HepG2 (cell line): Measurements from ENCODE around the gene PPP2R5D. TPM values are rescaled to one million over a fixed set of nuclear protein-coding genes. Genes with fewer than 3 reads are reported as not detected.
A peak's percentile ranks its signal among the peaks of the same experiment; 100 is the strongest.

ENCODE experiments used
- BCL6 ChIP-seq: IDR thresholded peaks from 2 replicates; pipeline ENCODE4 v1.6.1; 2016; ENCODE audit warnings: missing genetic modification reagents, missing compliant biosample characterization
- BRCA1 ChIP-seq: sonication (generic); formaldehyde crosslinking; IDR thresholded peaks from 2 replicates; pipeline ENCODE4 v1.4.0; 2020; ENCODE audit warnings: missing genetic modification reagents
- CENPT ChIP-seq: sonication (generic); formaldehyde crosslinking; IDR thresholded peaks from 2 replicates; pipeline ENCODE4 v1.8.0; 2022; ENCODE audit warnings: low read depth, mild to moderate bottlenecking, moderate library complexity, missing genetic modification reagents
- CHCHD3 ChIP-seq: sonication (generic); formaldehyde crosslinking; IDR thresholded peaks from 2 replicates; pipeline ENCODE4 v1.8.0; 2022; ENCODE audit warnings: mild to moderate bottlenecking, missing genetic modification reagents, moderate library complexity
- FUBP1 ChIP-seq: sonication (generic); formaldehyde crosslinking; IDR thresholded peaks from 2 replicates; pipeline ENCODE4 v1.5.1; 2020; ENCODE audit warnings: missing genetic modification reagents, mild to moderate bottlenecking, borderline replicate concordance
- IKZF1 ChIP-seq: fragments of 450-650 bp; IDR thresholded peaks from 2 replicates; pipeline ENCODE4 v1.7.1; 2016
- IRF9 ChIP-seq: sonication (generic); formaldehyde crosslinking; IDR thresholded peaks from 2 replicates; pipeline ENCODE4 v1.8.0; 2022; ENCODE audit warnings: missing genetic modification reagents, mild to moderate bottlenecking, borderline replicate concordance
- MAFK ChIP-seq, 2 experiments: IDR thresholded peaks in 1 of 2; conservative IDR thresholded peaks in 1 of 2; 2 replicates each; pipeline ENCODE4 v1.6.1; 2011; ENCODE audit warnings: improper control_type of control experiment in 2 of 2, low read length in 2 of 2
- MAX ChIP-seq: IDR thresholded peaks from 2 replicates; pipeline ENCODE4 v1.6.1; 2012; ENCODE audit warnings: inconsistent platforms
- MXD4 ChIP-seq: IDR thresholded peaks from 2 replicates; pipeline ENCODE4 v1.6.1; 2016; ENCODE audit warnings: mild to moderate bottlenecking, missing biosample characterization, missing genetic modification reagents
- NR2C2 ChIP-seq: sonication (generic); formaldehyde crosslinking; IDR thresholded peaks from 2 replicates; pipeline ENCODE4 v1.4.0; 2020; ENCODE audit warnings: missing genetic modification reagents, mild to moderate bottlenecking, moderate library complexity, borderline replicate concordance
- SRSF4 ChIP-seq: fragments of 200-400 bp; formaldehyde crosslinking; IDR thresholded peaks from one replicate; pipeline ENCODE4 v1.6.1; 2018; ENCODE audit warnings: mild to moderate bottlenecking, low read depth, low read length, moderate library complexity; ENCODE audit not compliant: poor library complexity, severe bottlenecking
- TRIM24 ChIP-seq: sonication (generic); formaldehyde crosslinking; IDR thresholded peaks from 2 replicates; pipeline ENCODE4 v1.8.0; 2022; ENCODE audit warnings: mild to moderate bottlenecking, missing genetic modification reagents
- ZFP36 ChIP-seq: fragments of 150-350 bp; IDR thresholded peaks from 2 replicates; pipeline ENCODE4 v1.6.1; 2018; ENCODE audit warnings: borderline replicate concordance, low read length, low read depth; ENCODE audit not compliant: partially characterized antibody
- ZNF562 ChIP-seq: sonication (generic); formaldehyde crosslinking; IDR thresholded peaks from 2 replicates; pipeline ENCODE4 v1.8.0; 2022; ENCODE audit warnings: missing genetic modification reagents, borderline replicate concordance
- ZNF615 ChIP-seq: sonication (generic); formaldehyde crosslinking; IDR thresholded peaks from 2 replicates; pipeline ENCODE4 v1.5.0; 2020; ENCODE audit warnings: mild to moderate bottlenecking, missing genetic modification reagents, borderline replicate concordance
- ZNF691 ChIP-seq: sonication (generic); formaldehyde crosslinking; IDR thresholded peaks from 2 replicates; pipeline ENCODE4 v1.4.0; 2020; ENCODE audit warnings: missing genetic modification reagents, low read depth, mild to moderate bottlenecking, borderline replicate concordance
- ZNF891 ChIP-seq: sonication (generic); formaldehyde crosslinking; IDR thresholded peaks from 2 replicates; pipeline ENCODE4 v1.5.0; 2020; ENCODE audit warnings: mild to moderate bottlenecking, missing genetic modification reagents
- polyA plus RNA-seq, 8 experiments: library from polyadenylated mRNA; depleted of rRNA in 3 of 8; stranded (reverse) in 7 of 8; unstranded in 1 of 8; fragments of >200 nt; fragmentation: Illumina TruSeq in 4 of 8; extraction: Trizol in 4 of 8; gene quantifications; 2 replicates each; pipeline versions ENCODE4 v1.2.1 to v1.2.3, GENCODE V29; 2011 to 2016; ENCODE audit warnings: low read depth in 4 of 8, missing spikeins in 1 of 8, mixed read lengths in 1 of 8; ENCODE audit not compliant: insufficient read depth in 1 of 8
- total RNA-seq, 5 experiments: library from RNA; depleted of rRNA; stranded (reverse); fragments of >200 nt; fragmentation: Illumina TruSeq; extraction: Trizol; gene quantifications; 2 replicates each; pipeline ENCODE4 v1.2.3, GENCODE V29; 2016; ENCODE audit warnings: low read depth in 1 of 5
- TF ChIP-seq, protein P1 (sequence below): sonication (generic); formaldehyde crosslinking; IDR thresholded peaks from 2 replicates; pipeline ENCODE4 v1.5.1; 2020; ENCODE audit warnings: mild to moderate bottlenecking, missing genetic modification reagents, borderline replicate concordance

Gene PPP2R5D
- total and polyA plus RNA-seq, 2 of the 13 experiments (the other 11 are each of a cell fraction or from before 2014, with no cell fraction given): 53.7 to 60.4 TPM

DNA sequence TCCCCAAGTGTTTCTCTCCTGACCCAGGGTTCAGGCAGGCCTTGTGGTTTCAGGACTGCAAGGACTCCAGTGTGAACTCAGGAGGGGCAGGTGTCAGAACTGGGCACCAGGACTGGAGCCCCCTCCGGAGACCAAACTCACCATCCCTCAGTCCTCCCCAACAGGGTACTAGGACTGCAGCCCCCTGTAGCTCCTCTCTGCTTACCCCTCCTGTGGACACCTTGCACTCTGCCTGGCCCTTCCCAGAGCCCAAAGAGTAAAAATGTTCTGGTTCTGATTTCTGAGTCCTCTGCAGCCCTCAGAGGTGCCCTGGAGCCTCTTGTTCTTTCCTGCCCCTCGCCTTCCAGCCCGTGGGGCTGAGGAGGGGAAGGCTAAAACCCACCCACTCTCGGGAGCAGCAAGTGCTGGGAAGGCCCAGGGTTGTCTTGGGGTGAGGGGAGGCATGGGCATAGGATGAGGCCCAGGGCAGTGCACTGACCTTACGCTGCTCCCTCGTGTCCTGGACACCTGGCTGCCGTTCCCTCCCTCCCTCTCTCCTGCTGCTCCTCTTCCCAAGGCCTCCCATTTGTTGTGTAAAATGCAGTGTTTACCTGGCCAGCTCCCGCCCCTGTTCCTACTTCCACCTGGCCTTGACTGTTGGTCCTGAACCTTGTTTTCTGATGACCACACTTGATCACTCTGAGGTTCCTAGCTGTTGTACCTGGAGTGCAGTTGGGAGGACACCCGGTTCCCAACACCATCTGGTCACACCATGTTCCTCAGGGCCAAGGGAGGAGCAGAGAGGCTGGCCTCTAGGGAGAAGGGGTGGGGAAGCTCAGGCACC lies 45.2 kb upstream of the PPP2R5D start (continued):
- no peak for TF ChIP-seq SRSF4
- TF ChIP-seq IRF9 (CRISPR knock-in tag): peak; percentile 82
- TF ChIP-seq ZNF562: no peak
- TF ChIP-seq BCL6: peak; percentile 89
- TF ChIP-seq, protein P1, sequence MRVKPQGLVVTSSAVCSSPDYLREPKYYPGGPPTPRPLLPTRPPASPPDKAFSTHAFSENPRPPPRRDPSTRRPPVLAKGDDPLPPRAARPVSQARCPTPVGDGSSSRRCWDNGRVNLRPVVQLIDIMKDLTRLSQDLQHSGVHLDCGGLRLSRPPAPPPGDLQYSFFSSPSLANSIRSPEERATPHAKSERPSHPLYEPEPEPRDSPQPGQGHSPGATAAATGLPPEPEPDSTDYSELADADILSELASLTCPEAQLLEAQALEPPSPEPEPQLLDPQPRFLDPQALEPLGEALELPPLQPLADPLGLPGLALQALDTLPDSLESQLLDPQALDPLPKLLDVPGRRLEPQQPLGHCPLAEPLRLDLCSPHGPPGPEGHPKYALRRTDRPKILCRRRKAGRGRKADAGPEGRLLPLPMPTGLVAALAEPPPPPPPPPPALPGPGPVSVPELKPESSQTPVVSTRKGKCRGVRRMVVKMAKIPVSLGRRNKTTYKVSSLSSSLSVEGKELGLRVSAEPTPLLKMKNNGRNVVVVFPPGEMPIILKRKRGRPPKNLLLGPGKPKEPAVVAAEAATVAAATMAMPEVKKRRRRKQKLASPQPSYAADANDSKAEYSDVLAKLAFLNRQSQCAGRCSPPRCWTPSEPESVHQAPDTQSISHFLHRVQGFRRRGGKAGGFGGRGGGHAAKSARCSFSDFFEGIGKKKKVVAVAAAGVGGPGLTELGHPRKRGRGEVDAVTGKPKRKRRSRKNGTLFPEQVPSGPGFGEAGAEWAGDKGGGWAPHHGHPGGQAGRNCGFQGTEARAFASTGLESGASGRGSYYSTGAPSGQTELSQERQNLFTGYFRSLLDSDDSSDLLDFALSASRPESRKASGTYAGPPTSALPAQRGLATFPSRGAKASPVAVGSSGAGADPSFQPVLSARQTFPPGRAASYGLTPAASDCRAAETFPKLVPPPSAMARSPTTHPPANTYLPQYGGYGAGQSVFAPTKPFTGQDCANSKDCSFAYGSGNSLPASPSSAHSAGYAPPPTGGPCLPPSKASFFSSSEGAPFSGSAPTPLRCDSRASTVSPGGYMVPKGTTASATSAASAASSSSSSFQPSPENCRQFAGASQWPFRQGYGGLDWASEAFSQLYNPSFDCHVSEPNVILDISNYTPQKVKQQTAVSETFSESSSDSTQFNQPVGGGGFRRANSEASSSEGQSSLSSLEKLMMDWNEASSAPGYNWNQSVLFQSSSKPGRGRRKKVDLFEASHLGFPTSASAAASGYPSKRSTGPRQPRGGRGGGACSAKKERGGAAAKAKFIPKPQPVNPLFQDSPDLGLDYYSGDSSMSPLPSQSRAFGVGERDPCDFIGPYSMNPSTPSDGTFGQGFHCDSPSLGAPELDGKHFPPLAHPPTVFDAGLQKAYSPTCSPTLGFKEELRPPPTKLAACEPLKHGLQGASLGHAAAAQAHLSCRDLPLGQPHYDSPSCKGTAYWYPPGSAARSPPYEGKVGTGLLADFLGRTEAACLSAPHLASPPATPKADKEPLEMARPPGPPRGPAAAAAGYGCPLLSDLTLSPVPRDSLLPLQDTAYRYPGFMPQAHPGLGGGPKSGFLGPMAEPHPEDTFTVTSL (CRISPR knock-in tag): peak; percentile 88
- peak; percentile 71; the same call in 1 of the 2 replicates for TF ChIP-seq NR2C2 (CRISPR knock-in tag)
- TF ChIP-seq ZFP36: no peak
- peak; percentile 82; the same call in 1 of the 2 replicates for TF ChIP-seq ZNF891
- TF ChIP-seq ZNF691 (CRISPR knock-in tag): peak; percentile 85; the same call in 1 of the 2 replicates
- peak; percentile 87 for TF ChIP-seq MXD4 (CRISPR knock-in tag)
- no peak; the same call in 1 of the 2 replicates for TF ChIP-seq BRCA1
- TF ChIP-seq FUBP1: no peak
- no peak; the same call in 1 of the 2 replicates for TF ChIP-seq TRIM24 (CRISPR knock-in tag)
- TF ChIP-seq MAFK (conservative IDR thresholded peaks at IDR 0.05 in 1 of 2, IDR thresholded peaks at IDR 0.05 in 1 of 2; ENCODE audit: low read length in 2 of 2): no peak
- peak; percentile 96 for TF ChIP-seq MAX
- TF ChIP-seq CHCHD3: peak; percentile 90
- TF ChIP-seq IKZF1: no peak
- no peak for TF ChIP-seq CENPT (CRISPR knock-in tag)
- no peak for TF ChIP-seq ZNF615 (CRISPR knock-in tag)
